Measurements from ENCODE around the gene ULK4. TPM values are rescaled to one million over a fixed set of nuclear protein-coding genes. Genes with fewer than 3 reads are reported as not detected.

ULK4 gene
- total RNA-seq, 4 donors from 2014 or later = 2.0 to 3.0 (median 2.3) TPM

DNA sequence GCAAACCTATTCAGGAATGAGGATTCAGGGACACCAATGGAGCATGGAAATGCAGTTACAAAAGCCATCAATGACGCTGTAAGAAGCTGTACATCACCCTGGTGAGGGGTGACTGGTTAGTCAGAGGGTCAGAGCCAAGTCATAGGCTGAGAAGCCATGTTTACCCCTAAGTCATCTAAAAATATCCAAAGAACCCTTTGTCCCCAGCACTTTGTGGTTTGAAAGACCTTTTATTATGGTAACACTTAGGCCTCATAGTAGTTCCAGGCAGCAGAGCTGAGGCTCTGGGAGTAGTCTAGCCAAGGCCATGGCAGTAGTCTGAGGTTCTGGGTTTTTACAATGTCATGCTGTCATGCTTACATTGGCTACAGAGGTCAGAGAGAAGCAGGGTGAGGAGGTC is 631.4 kb downstream of the ULK4 start:
- Histone ChIP-seq H3K27me3 (no peaks in the 10 kb centered on the region), H3K36me3 (no peaks in the 10 kb centered on the region), H3K4me1 (no peaks in the 10 kb centered on the region), H3K4me3 (no peak overlapping the region), H3K27ac (no peak overlapping the region), H3K9me3 (no peaks in the 10 kb centered on the region)
- DNase-seq = no peak
- TF ChIP-seq, protein P1, sequence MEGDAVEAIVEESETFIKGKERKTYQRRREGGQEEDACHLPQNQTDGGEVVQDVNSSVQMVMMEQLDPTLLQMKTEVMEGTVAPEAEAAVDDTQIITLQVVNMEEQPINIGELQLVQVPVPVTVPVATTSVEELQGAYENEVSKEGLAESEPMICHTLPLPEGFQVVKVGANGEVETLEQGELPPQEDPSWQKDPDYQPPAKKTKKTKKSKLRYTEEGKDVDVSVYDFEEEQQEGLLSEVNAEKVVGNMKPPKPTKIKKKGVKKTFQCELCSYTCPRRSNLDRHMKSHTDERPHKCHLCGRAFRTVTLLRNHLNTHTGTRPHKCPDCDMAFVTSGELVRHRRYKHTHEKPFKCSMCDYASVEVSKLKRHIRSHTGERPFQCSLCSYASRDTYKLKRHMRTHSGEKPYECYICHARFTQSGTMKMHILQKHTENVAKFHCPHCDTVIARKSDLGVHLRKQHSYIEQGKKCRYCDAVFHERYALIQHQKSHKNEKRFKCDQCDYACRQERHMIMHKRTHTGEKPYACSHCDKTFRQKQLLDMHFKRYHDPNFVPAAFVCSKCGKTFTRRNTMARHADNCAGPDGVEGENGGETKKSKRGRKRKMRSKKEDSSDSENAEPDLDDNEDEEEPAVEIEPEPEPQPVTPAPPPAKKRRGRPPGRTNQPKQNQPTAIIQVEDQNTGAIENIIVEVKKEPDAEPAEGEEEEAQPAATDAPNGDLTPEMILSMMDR (IDR thresholded peaks at IDR 0.05 in 4 of 5, conservative IDR thresholded peaks at IDR 0.05 in 1 of 5) = no peak
- intact Hi-C loops (cut with DNase I; ENCODE audit: low total_unique reads) = no loop called here
- no peak for ATAC-seq
- in situ Hi-C loops (cut with MboI; ENCODE audit: low sequenced_read_pairs in 4 of 4) = no loop called here

DNA sequence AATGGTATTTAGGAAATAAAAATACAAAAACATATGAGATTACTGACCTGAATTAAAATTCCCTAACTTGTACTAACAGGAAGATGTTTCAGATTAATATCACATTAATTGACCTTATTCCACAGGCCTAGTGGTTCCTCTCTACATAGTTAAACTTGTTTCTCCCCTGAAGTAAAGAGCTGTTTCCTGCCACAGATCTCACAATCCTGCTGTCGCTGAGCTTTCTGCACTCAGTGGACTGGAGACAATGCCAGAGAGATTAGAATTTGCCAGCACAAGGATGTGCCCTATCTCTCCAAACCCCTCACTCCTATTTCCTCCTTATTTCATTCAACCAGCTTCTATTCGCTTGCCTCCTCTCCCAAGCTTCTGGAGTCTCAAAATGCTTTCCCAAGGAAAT is 632.0 kb downstream of the ULK4 start:
- no peak overlapping the region for H3K27ac ChIP-seq
- H3K4me1 ChIP-seq = no peaks in the 10 kb centered on the region
- no peak for ATAC-seq
- no peaks in the 10 kb centered on the region for H3K9me3 ChIP-seq
- no peaks in the 10 kb centered on the region for H3K27me3 ChIP-seq
- H3K36me3 ChIP-seq = no peaks in the 10 kb centered on the region
- no peak overlapping the region for H3K4me3 ChIP-seq
- no peak for DNase-seq
- in situ Hi-C loops (cut with MboI; ENCODE audit: low sequenced_read_pairs in 4 of 4) = no loop called here
- intact Hi-C loops (cut with DNase I; ENCODE audit: low total_unique reads) = no loop called here
- TF ChIP-seq POLR2A (IDR thresholded peaks at IDR 0.05) = no peak
- TF ChIP-seq, protein P1 (IDR thresholded peaks at IDR 0.05 in 4 of 5, conservative IDR thresholded peaks at IDR 0.05 in 1 of 5) = no peak

DNA sequence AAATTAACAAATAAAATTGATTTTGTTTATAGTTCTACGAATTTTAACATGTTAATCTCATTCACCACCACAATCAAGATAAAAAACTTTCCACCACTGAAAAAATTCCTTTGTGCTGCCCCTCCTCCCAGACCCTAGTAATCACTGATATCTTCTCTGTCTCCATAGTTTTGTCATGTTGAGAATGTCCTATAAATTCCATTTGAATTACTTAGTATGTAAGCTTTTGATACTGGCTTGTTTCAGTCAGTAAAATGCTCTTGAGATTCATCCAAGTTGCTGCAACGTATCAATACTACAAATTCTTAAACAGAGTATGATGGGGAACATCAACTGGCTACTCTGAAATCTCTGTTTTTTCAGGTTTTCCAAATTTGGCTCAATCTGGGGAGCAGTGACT is 633.0 kb downstream of the ULK4 start:
- TF ChIP-seq, protein P1 (IDR thresholded peaks at IDR 0.05 in 4 of 5, conservative IDR thresholded peaks at IDR 0.05 in 1 of 5) = no peak
- no peak for TF ChIP-seq POLR2A (IDR thresholded peaks at IDR 0.05)
- Histone ChIP-seq H3K4me1 (no peaks in the 10 kb centered on the region), H3K9me3 (no peaks in the 10 kb centered on the region), H3K4me3 (no peak overlapping the region), H3K27me3 (no peaks in the 10 kb centered on the region), H3K36me3 (no peaks in the 10 kb centered on the region), H3K27ac (no peak overlapping the region)
- in situ Hi-C loops (cut with MboI; ENCODE audit: low sequenced_read_pairs in 4 of 4) = no loop called here
- intact Hi-C loops (cut with DNase I; ENCODE audit: low total_unique reads) = no loop called here
- no peak for ATAC-seq
- no peak for DNase-seq

DNA sequence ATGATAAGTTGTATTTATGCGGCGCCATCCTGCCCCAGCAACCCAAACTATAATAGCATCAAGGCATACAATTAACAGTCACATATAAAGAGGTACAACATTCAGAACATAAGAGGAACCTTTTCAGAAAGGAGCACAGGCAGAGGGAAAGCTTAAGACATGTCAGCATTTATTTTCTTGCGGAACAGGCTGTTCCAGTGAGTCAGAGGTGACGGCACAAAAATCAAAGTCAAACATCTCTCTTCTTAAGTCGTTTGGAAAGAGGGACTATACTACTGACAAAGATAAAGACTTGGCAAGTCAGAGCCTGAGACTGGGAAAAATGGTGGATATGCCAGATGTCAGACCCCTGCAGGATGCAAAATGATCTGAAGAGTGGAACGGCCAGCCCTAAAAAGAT is 634.2 kb downstream of the ULK4 start:
- ATAC-seq (no peak), DNase-seq (no peak)
- no peaks in the 10 kb centered on the region for H3K9me3 ChIP-seq
- TF ChIP-seq POLR2A (IDR thresholded peaks at IDR 0.05) = no peak
- TF ChIP-seq, protein P1 (IDR thresholded peaks at IDR 0.05 in 4 of 5, conservative IDR thresholded peaks at IDR 0.05 in 1 of 5) = no peak
- intact Hi-C loops (cut with DNase I; ENCODE audit: low total_unique reads) = no loop called here
- no peak overlapping the region for H3K4me3 ChIP-seq
- no peaks in the 10 kb centered on the region for H3K4me1 ChIP-seq
- H3K27me3 ChIP-seq = no peaks in the 10 kb centered on the region
- in situ Hi-C loops (cut with MboI; ENCODE audit: low sequenced_read_pairs in 4 of 4) = no loop called here
- H3K36me3 ChIP-seq = no peaks in the 10 kb centered on the region
- H3K27ac ChIP-seq = no peak overlapping the region

DNA sequence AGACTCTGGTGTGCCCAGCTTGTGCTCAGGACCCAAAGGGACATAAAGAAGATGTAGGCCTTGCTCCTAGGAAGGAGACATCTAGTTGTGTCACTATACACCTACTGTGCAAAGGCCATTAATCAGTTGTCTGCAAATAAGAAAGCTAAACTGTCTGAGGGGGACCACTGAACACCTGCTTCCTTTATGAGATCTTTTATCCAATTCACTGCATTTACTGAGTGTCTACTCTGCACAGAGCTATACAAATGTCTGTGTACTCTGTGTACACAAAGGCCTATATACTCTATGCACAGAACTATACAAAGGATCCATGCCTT is 637.8 kb downstream of the ULK4 start:
- H3K9me3 ChIP-seq = no peaks in the 10 kb centered on the region
- H3K36me3 ChIP-seq = no peaks in the 10 kb centered on the region
- H3K27me3 ChIP-seq = no peaks in the 10 kb centered on the region
- H3K27ac ChIP-seq = no peak overlapping the region
- intact Hi-C loops (cut with DNase I; ENCODE audit: low total_unique reads) (no loop called here), in situ Hi-C loops (cut with MboI; ENCODE audit: low sequenced_read_pairs in 4 of 4) (no loop called here)
- ATAC-seq (no peak), DNase-seq (no peak)
- TF ChIP-seq, protein P1 (IDR thresholded peaks at IDR 0.05 in 4 of 5, conservative IDR thresholded peaks at IDR 0.05 in 1 of 5) = no peak
- TF ChIP-seq POLR2A (IDR thresholded peaks at IDR 0.05) = no peak
- H3K4me1 ChIP-seq = no peaks in the 10 kb centered on the region
- no peak overlapping the region for H3K4me3 ChIP-seq

Data from gastrocnemius medialis (tissue), 4 donors.